NCI-H1092 (cell line): Measurements from ENCODE around the gene RAPGEF6.
A peak's percentile ranks its signal among the peaks of the same experiment; 100 is the strongest.
"Not testable (repeated sequence)": the region's sequence is repeated elsewhere in the genome, so short reads cannot be mapped to it uniquely, and the experiment has no call there.

Source experiments
- DNase-seq: peaks from one replicate; lab custom pipeline; 2025; lab: John Stamatoyannopoulos, UW

Gene RAPGEF6

DNA sequence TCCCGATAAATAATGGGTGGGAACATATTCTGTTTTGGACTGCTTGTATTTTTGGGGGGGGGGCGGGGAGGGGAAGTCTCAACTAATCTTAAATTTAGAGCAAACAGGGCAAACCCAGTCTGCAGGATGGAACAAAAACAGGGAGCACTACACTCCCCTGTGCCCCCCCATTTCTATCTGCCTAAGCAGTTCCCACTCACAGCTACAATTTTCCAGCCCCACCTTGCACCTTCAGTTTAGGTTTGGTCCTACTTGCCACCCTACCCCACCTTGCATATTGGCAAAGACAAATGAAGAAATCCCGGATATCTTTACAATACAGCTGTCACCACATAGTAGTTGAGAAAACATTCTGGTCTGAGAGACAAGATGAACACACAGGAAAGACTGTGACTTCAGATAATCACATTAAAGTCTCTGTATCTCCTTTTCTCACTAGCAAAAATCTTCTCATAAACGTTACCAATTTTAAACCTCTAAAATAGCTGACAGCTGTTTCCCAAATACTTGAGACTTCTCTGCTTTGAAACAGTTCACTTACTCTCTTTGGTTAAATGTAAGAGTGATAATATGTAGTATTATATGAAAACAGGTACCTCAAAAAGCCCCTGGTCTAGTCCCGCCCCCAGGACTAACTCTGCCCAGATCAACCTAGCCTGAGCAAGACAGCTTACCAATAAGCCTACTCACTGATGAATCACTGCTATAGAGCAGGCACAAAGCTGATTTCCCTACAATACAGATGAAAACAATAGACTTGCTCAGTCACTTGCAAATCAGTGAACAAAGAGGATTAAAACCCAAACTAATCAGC lies 5.2 kb upstream of the RAPGEF6 start:
- DNase-seq = no peak

DNA sequence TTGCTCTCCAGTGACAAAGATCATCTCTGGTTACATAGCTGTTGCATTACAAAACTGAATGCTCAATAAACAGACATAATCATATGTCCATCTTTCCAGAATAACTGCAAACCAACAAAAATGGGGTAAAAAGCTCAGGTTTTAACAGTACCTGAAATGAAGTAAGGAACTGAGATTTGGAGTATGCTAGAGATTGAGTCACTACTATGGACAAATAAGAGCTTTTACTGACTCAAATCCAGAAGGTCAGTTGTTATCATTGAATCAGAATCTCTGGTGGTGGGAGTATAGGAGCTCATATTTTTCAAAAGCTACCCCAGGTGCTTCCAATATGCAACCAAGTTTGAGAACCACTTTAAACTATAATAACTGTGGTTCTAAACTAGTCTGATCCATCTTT lies 4.1 kb upstream of the RAPGEF6 start:
- DNase-seq = no peak

DNA sequence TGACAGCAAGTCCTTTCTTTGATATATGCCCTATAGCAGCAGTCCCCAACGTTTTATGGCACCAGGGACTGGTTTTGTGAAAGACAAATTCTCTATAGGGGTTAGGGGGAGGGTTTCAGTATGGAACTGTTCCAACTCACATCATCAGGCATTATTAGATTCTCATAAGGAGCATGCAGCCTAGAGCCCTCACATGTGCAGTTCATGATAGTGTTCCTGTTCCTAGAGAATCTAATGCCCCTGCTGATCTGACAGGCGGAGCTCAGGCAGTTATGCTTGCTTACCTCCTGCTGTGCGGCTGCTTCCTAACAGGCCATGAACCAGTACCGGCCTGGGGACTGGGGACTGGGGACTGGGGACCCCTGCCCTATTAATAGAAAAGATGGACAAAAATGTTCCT lies 2.7 kb upstream of the RAPGEF6 start:
- no peak for DNase-seq

DNA sequence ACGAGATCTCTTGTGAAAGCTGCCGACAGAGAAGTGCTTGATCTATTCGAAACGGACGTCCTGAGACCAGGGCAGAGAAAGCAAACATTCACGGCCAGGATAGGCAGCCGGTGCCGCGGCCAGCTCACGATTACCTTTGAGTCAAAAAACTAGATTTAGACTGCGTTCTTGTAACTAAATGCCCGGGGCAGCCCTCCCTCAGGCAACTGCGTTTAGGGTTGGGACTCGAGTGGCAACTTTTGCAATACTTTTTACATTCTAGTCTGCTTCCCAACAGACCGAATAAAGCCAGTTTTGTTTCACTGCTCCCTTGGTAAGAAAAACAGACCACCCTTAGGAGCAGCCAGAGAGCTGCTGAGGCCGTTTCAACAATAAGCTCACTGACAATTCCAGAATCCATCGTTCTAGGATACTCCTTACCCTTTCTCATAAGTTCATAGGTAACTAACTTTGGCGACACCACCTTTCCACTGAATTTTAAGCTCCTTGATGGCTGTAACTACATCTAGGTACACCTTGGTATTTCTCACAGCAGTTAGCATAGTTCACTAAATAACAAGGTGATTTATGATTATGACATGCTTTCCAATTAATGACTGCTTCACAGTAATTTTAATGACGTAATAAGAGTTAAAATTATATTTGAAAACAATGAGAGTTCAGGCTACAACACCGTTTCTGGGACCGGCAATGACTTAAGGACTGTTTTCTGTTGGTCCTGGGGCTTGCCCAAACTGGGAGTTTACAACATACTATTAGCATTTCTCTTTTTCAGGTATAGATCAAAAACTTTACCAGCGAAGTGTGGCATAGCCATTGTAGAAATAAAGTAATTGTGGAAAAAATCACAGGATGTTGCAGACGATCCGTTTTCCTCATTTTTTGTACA lies 899 bp upstream of the RAPGEF6 start:
- DNase-seq = no peak

DNA sequence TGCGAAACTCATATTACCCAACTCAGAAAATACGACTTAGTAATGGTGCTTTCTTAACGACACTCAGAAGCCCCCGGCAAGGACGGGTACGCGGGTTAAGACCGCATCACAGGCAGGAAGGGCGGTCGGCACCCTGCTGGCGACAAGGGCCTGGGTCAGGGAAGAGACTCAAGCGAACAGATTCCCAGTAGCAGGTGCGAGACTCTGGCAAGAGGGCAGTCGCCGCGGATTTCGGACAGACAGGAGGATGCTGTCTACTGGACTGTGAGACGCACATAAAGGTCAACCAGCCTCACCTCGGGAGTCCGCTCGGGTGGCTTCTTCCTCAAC lies 398 bp downstream of the RAPGEF6 start:
- peak; percentile 22 for DNase-seq

DNA sequence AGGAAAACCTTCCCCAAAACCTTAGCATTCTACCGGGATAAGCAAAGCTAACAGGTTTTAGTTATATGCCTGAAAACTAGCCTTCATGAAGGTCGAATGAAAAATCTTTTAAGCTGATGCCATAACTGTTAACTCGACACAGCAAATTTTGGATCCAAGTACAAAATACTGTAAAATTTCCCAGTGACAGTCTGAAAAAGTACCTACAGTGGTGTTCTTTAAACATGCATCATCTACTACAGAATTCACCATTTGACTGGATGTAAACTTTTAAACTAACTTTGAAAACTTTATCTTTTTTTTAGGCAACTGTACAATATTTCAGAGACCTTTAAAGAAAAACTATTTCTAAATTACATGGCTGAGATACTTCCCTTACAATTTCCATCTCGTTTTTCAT lies 791 bp downstream of the RAPGEF6 start:
- DNase-seq = no peak

DNA sequence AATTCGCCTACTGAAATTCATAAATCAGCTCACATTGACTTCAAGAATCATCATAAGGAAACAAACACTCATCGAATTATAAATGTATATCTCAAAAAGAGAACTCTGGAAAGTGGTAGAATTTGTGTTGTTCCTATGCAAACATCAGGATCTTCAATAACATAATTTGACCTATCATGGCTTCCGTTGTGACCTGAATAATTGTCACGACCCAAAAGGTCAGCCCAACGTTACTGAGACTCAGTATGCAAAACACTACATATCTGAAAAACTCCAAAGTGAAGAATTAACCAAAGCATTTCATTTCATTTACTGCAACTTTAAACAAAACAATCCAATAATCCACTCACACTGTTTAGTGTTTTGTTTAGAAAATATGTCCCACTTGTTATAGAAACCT lies 1.2 kb downstream of the RAPGEF6 start:
- no peak for DNase-seq

DNA sequence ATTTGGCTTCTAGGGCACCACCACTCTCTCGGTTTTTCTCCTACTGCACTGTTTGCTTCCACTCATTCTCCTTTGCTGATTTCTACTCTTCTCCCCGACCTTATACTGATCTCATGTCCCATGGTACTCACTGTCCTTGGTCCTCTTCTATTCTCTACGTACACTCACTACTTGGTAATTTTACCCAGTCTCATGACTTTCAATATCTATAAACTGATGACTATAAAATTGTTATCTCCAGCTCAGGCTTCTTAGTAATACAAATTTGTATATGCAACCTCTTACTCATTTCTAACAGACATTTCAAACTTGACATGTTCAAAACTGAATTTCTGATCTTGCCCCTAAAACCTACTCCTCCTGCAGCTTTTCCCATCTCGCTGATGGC lies 4.1 kb downstream of the RAPGEF6 start:
- no peak for DNase-seq

DNA sequence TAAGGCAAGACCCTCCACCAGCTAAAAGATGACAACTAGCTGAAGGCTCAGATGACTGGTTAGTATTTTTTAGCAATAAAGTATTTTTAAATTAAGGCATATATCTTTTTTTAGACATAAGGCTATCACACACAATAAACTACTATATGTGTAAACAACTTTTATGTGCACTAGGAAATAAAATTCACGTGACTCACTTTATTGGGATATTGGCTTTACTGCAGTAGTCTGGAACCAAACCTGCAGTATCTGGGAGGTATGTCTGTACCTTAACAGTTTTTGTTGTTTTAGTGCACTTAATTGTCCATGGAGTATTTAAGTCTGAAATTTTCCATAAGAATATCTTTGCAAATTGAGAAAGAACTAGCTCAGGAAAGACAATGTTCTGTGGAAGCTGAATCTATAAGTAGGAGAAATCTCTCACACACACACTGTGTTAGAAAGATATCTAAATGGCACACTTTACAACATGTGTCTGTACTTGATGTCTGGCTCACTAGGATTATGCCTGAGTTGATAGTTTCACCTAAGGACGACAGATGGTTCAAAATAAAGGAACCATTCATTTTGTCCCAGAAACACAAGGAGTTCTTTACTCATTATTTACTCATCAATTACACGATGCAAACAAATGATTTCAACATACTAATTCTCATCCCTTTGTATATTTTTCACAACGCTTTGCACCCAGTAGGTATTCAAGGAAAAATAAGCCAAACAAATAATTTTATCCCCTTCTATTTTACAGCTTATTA lies 4.6 kb downstream of the RAPGEF6 start:
- DNase-seq = no peak

DNA sequence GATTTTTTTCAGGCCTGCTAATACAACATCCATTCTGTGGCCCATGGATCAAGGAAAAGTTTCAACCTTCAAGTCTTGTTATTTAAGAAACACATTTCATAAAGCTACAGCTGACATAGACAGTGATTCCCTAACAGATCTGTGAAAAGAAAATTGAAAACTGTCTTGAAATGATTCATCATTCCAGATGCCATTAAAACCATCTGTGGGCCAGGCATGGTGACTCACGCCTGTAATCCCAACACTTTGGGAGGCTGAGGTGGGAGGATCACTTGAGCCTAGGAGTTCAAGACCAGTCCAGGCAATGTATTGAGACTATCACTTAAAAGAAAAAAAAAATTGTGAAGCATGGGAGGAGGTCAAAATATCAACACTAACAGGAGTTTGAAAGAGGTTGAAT lies 6.0 kb downstream of the RAPGEF6 start:
- DNase-seq = no peak

DNA sequence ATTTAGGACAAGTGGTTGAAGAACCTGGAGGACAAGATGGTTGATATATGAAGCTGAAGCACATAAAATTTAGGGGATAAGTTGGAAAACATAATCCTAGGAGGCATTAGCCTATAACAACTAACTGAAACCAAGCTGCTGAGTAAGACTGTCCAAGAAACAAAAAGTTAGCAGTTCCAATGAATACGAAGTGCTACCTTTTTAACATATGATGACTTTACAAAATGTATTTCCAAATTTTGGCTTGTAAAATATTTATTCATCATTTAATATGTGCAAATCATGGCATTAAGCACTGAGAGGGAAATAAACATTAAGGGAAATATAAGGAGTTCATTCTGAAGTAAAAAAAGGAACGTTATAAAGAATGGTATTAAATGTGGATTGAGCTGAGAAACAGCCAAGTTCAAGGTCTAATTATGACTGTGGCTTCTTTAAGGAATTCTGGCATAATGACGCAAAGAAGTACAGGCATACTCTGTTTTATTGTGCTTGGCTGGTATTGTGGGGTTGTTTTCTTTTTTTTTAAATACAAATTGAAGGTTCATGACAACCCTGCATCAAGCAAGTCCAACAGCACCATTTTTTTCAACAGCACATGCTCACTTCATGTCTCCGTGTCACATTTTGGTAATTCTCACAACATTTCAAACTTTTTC lies 7.7 kb downstream of the RAPGEF6 start:
- DNase-seq = no peak

DNA sequence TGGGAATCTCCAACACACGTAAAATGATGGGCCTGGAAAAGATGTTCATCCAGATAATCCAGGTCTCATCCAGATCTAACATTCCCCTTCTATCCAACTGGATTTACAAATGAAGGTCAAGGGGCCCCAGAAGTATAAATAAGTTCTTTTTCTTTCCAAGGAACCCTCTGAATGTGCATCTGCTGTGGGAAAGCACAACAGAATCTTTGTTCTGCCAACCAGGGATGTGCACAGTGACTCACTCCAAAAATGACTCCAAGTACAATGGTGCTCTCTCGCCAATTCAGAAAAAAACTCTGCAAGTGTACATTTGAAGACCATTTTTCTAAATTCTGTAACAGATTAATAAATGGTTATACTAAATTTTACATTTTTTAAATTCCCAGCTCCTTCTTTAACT lies 12.4 kb downstream of the RAPGEF6 start:
- DNase-seq = no peak

DNA sequence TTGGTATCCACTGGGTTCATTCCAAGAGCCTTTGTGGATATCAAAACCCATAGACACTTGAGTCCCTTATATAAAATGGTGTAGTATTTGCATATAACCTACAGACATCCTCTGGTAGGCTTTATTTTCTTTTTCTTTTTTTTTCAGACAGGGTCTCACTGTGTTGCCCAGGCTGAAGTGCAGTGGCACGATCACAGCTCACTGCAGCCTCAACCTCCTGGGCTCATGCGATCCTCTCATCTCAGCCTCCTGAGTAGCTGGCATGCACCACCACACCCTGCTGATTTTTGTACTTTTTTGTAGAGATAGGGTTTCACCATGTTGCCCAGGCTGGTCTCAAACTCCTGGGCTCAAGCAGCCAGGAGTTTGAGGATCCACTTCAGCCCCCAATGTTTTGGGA lies 13.9 kb downstream of the RAPGEF6 start:
- DNase-seq = not testable (repeated sequence)

DNA sequence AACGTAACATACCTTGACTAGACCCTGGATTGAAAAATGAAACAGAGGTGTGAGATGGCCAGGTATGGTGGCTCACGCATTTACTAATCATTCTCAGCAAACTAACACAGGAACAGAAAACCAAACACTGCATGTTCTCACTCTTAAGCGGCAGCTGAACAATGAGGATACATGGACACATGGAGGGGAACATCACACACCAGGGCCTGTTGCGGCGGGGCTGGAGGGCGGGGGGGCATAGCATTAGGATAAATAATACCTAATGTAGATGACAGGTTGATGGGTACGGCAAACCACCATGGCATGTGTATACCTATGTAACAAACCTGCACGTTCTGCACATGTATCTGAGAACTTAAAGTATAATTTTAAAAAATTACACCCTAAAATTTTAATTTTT lies 15.9 kb downstream of the RAPGEF6 start:
- no peak for DNase-seq

DNA sequence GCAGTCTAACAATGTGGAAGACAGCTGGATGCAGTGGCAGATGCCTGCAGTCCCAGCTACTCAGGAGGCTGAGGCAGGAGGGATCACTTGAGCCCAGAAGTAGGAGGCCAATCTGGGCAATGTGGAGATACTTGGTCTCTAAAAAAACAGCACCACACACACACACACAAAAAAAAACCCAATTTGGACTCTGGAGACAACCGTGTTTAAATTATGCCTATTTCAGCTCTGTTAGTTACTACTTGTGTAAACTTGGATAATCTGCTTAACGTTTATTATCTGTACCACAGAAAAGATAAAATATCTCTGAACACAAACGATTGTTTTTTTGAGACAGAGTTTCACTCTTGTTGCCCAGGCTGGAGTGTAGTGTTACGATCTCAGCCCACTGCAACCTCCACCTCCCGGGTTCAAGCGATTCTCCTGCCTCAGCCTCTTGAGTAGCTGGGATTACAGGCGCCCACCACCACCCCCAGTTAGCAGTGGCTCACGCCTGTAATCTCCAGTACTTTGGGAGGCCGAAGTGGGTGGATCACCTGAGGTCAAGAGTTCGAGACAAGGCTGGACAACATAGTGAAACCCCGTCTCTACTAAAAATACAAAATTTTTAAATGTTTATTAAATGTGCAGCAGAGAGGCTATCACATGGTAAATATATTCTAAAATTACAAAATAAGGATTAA lies 17.7 kb downstream of the RAPGEF6 start:
- no peak for DNase-seq

DNA sequence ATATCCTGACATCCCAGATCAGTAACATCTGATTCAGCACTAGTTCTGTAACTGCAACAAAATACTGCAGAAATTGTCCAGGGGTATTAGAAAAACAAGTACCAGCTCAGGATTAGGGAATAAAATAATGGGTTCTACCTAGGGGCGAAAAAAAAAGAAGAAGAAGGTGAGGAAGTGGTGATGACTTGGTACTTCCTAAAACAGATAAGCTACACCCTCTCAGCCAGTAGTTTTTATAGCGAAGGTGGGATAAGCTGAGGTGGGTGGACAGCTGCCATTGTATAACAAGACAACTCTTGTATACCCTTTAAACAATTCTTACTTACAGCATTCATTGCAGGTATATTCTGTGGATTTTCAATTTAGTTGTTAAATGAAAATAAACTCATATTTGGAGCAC lies 19.1 kb downstream of the RAPGEF6 start:
- no peak for DNase-seq

DNA sequence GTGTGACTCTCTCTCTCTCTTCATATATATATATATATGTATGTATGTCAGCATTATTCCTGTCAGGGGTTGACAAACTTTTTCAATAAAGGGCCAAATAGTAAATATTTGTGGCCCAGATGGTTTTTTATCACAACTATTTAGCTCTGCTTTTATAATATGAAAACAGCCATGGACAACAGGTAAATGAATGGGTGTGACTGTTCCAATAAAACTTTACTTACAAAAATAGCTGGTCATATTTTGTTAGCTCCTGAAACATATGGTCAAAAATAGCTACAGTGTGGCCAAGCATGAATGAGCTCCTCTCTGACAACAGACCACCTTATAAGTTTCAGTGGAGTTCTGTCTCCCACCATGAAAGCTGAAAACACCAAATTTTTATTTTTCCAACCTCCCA lies 21.6 kb downstream of the RAPGEF6 start:
- no peak for DNase-seq

DNA sequence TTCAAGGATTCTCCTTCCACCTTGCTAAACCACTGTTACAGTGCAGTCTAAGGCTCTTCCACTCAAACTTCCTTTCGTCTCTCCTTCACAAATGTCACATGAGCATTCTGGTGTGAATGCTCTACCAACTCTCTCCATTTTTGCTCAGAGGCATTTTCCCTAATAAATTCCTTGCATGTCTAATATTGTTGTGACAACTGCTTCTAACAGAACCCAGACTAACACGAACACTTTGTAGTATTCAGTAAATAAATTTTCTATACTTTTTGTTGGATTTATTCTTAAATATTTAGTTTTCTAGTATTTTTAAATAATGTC lies 24.0 kb downstream of the RAPGEF6 start:
- DNase-seq = no peak

DNA sequence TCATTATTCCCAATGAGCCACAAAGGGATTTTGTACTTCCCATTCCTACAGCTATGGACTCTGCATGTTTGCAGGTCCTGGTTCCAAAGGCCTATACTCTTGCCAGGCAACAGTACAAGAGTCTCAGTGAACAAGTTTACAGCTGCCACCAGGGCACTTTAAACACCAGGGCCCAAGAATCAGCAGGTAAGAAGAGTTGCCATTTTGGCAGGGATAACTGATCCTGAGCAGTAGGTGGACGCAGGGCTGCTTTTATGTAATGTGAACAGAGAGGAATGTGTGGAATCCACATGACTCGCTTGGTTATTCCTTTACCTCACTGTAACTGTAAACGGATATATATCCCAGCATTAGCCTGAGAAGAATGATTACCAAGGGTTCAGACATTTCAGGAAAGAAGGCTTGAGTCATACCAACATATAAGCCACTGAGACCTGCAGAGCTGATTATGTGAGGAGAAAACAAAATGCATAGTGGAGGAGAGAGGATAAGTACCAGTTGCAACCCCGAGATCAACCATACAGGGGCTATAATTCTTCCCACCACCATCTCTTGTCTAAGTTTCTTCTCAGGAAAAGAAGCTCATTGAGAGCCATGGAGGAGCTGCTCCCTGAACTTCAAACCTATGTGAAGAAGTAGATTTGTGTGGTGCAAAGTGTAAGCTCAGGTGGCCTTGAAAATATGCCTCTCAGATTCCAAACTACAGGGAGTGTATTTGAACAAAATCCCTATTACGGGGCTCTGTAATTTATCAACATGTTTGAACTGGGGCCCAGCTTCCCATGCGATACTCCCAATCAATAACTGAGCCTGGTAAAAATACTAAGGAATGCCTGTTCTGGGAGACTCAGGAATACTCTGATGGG lies 24.6 kb downstream of the RAPGEF6 start:
- no peak for DNase-seq

DNA sequence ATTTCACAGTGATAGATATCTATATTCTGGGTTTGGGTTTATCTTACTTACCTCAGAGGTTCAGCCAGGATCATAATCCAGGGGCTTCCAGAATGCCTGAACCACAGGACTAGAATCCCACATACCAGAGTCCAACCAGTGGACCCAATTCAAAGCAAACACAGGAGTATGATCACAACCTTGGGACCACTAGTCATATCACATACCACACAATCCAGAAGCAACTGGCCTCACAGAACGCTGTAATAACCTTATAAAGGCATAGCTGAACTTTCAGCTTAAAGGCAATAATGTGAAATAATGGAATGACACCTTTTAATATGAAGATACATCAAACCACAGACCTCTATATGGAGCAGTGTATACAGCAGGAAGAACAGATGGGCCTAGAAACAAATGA lies 25.3 kb downstream of the RAPGEF6 start:
- no peak for DNase-seq

DNA sequence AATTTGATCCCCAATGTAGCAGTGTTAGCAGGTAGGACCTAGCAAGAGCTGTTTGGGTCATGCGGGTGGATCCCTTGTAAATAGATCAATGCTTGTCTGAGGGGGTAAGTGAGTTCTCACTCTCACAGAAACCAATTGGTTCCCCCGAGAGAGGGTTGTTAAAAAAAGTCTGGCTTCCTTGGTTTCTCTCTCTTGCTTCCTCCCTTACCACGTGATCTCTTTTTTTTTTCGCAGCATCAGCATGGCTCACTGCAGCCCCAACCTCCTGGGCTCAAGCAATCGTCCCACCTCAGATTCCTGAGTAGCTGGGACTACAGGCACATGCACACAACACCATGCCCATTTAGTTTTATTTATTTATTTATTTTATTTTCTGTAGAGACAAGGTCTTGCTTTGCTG lies 26.4 kb downstream of the RAPGEF6 start:
- DNase-seq = no peak
